ENCODE measurements around the gene SDK1.

GRCh38 chr7:3899559-3899991 is 598.5 kb downstream of the SDK1 start:
- TF ChIP-seq EZH2phosphoT487 (IDR thresholded peaks at IDR 0.05; ENCODE audit: insufficient read depth, low read depth) (no peak), EZH2 (IDR thresholded peaks at IDR 0.05; ENCODE audit: insufficient read depth, poor library complexity, severe bottlenecking) (no peak)

Measured in GM23248 (cell line).